GM23338 (cell line): Measurements from ENCODE around the gene EEF2. TPM values are rescaled to one million over a fixed set of nuclear protein-coding genes. Genes with fewer than 3 reads are reported as not detected.
A peak's percentile ranks its signal among the peaks of the same experiment; 100 is the strongest.

ENCODE experiments used
- ATAC-seq: fragments of 200-7000 bp; cut with Tn5 transposase; 3 replicates; pipeline ENCODE4 v1.9.1; 2020
- DNase-seq: peaks from one replicate; pipeline ENCODE4 v3.0.0-alpha.2; 2015; ENCODE audit warnings: low spot score
- H2AFZ ChIP-seq: fragments of 200-600 bp; sonication (generic); 2 replicates; pipeline ENCODE4 v1.8.0; 2016; ENCODE audit warnings: antibody characterized with exemption, mild to moderate bottlenecking, moderate library complexity
- H3F3A ChIP-seq: fragments of 200-600 bp; sonication (generic); replicated peaks from 2 replicates; pipeline ENCODE4 v1.8.0; 2017; ENCODE audit warnings: antibody characterized with exemption, mixed run types, low read depth
- H3K27ac ChIP-seq: fragments of 200-600 bp; sonication (generic); 2 replicates; pipeline ENCODE4 v1.6.1; 2016; ENCODE audit warnings: low read depth
- H3K27me3 ChIP-seq: fragments of 200-600 bp; sonication (generic); 2 replicates; pipeline ENCODE4 v1.8.0; 2016; ENCODE audit warnings: mild to moderate bottlenecking, mixed run types, moderate library complexity; ENCODE audit not compliant: insufficient read depth
- H3K36me3 ChIP-seq: fragments of 200-600 bp; sonication (generic); 2 replicates; pipeline ENCODE4 v1.8.0; 2016; ENCODE audit warnings: mild to moderate bottlenecking; ENCODE audit not compliant: insufficient read depth
- H3K4me1 ChIP-seq: fragments of 200-600 bp; sonication (generic); 2 replicates; pipeline ENCODE4 v1.8.0; 2016; ENCODE audit warnings: mild to moderate bottlenecking, moderate library complexity; ENCODE audit not compliant: insufficient read depth
- H3K4me2 ChIP-seq: fragments of 200-600 bp; sonication (generic); 2 replicates; pipeline ENCODE4 v1.7.1; 2017; ENCODE audit warnings: mixed run types
- H3K4me3 ChIP-seq: fragments of 200-600 bp; sonication (generic); 2 replicates; pipeline ENCODE4 v1.6.1; 2016; ENCODE audit warnings: mixed run types
- H3K79me2 ChIP-seq: fragments of 200-600 bp; sonication (generic); replicated peaks from 2 replicates; pipeline ENCODE4 v1.8.0; 2017; ENCODE audit warnings: mild to moderate bottlenecking; ENCODE audit not compliant: insufficient read depth
- H3K9me2 ChIP-seq: fragments of 200-600 bp; sonication (generic); 2 replicates; pipeline ENCODE4 v1.8.0; 2017; ENCODE audit not compliant: insufficient read depth
- H4K20me1 ChIP-seq: fragments of 200-600 bp; sonication (generic); replicated peaks from 2 replicates; pipeline ENCODE4 v1.8.0; 2017; ENCODE audit warnings: mild to moderate bottlenecking; ENCODE audit not compliant: insufficient read depth
- H3K27ac Mint-ChIP-seq: 2 replicates; pipeline ENCODE4 v1.8.0; 2020; ENCODE audit warnings: inconsistent platforms, mild to moderate bottlenecking, moderate library complexity, mixed read lengths
- H3K27me3 Mint-ChIP-seq: 3 replicates; pipeline ENCODE4 v1.8.0; 2022; ENCODE audit warnings: low read depth, mild to moderate bottlenecking, moderate library complexity, mixed read lengths, inconsistent platforms; ENCODE audit not compliant: insufficient read depth, poor library complexity
- H3K36me3 Mint-ChIP-seq: 3 replicates; pipeline ENCODE4 v1.8.0; 2021; ENCODE audit warnings: low read depth, mild to moderate bottlenecking, inconsistent platforms, moderate library complexity, mixed read lengths
- H3K4me1 Mint-ChIP-seq: 3 replicates; pipeline ENCODE4 v1.8.0; 2020; ENCODE audit warnings: mild to moderate bottlenecking, inconsistent platforms, mixed read lengths
- H3K4me3 Mint-ChIP-seq: 3 replicates; pipeline ENCODE4 v1.8.0; 2021; ENCODE audit warnings: moderate library complexity, mild to moderate bottlenecking, inconsistent platforms, mixed read lengths
- H3K9me3 Mint-ChIP-seq: 3 replicates; pipeline ENCODE4 v1.8.0; 2020; ENCODE audit warnings: moderate library complexity, mild to moderate bottlenecking, inconsistent platforms, mixed read lengths
- CTCF ChIP-seq, 2 experiments: fragments of 200-600 bp in 1 of 2; sonication (generic) in 1 of 2; conservative IDR thresholded peaks; 2 replicates each; pipeline versions ENCODE4 v1.5.1 to v1.6.1; 2016 to 2017; ENCODE audit warnings: antibody characterized with exemption in 2 of 2, low read depth in 2 of 2, mild to moderate bottlenecking in 2 of 2, moderate library complexity in 1 of 2
- JUNB ChIP-seq: IDR thresholded peaks from one replicate; pipeline ENCODE4 v1.6.1; 2016; ENCODE audit warnings: antibody characterized with exemption; ENCODE audit not compliant: unreplicated experiment
- REST ChIP-seq: IDR thresholded peaks from one replicate; pipeline ENCODE4 v1.6.1; 2018; ENCODE audit warnings: antibody characterized with exemption; ENCODE audit not compliant: unreplicated experiment
- ZNF114 ChIP-seq: fragments of 250-450 bp; sonication (Bioruptor Pico); IDR thresholded peaks from 2 replicates; pipeline ENCODE4 v1.5.0; 2020; ENCODE audit warnings: mild to moderate bottlenecking, moderate library complexity
- polyA plus RNA-seq: library from polyadenylated mRNA; unstranded; fragments of >200 nt; fragmentation: Nextera tagmentation; extraction: Ambion mirVana; gene quantifications from 2 replicates; pipeline ENCODE4 v1.2.1, GENCODE V29; 2016
- total RNA-seq: library from RNA; depleted of rRNA; stranded (reverse); fragments of >200 nt; shearing (Covaris generic); gene quantifications from 2 replicates; pipeline ENCODE4 v1.2.3, GENCODE V29; 2014
- TF ChIP-seq, protein P1 (sequence below): fragments of 250-450 bp; sonication (Bioruptor Pico); IDR thresholded peaks from 2 replicates; pipeline ENCODE4 v1.5.0; 2020; ENCODE audit warnings: mild to moderate bottlenecking, moderate library complexity

The EEF2 gene
- total and polyA plus RNA-seq, 2 experiments from 2014 or later: 772 to 2,987 TPM

- Histone ChIP-seq H3K4me2 (no peak overlapping the region), H3K27ac (peak overlapping the region; percentile 78), H4K20me1 (peaks cover 48% of the 10 kb centered on the region), H3K79me2 (peaks cover 48% of the 10 kb centered on the region), H3K4me1 (no peaks in the 10 kb centered on the region), H3K36me3 (peaks cover 61% of the 10 kb centered on the region), H3K9me2 (no peaks in the 10 kb centered on the region), H2AFZ (no peak overlapping the region), H3K4me3 (no peak overlapping the region), H3K27me3 (no peaks in the 10 kb centered on the region), H3F3A (peaks cover 76% of the 10 kb centered on the region)
- TF ChIP-seq REST (no peak), JUNB (no peak), ZNF114 (CRISPR knock-in tag) (no peak), CTCF (conservative IDR thresholded peaks at IDR 0.05; ENCODE audit: low read depth in 2 of 2) (peak in 1 of 2 experiments; percentile 24; a peak in 2 of 4 replicates)
- TF ChIP-seq, protein P1, sequence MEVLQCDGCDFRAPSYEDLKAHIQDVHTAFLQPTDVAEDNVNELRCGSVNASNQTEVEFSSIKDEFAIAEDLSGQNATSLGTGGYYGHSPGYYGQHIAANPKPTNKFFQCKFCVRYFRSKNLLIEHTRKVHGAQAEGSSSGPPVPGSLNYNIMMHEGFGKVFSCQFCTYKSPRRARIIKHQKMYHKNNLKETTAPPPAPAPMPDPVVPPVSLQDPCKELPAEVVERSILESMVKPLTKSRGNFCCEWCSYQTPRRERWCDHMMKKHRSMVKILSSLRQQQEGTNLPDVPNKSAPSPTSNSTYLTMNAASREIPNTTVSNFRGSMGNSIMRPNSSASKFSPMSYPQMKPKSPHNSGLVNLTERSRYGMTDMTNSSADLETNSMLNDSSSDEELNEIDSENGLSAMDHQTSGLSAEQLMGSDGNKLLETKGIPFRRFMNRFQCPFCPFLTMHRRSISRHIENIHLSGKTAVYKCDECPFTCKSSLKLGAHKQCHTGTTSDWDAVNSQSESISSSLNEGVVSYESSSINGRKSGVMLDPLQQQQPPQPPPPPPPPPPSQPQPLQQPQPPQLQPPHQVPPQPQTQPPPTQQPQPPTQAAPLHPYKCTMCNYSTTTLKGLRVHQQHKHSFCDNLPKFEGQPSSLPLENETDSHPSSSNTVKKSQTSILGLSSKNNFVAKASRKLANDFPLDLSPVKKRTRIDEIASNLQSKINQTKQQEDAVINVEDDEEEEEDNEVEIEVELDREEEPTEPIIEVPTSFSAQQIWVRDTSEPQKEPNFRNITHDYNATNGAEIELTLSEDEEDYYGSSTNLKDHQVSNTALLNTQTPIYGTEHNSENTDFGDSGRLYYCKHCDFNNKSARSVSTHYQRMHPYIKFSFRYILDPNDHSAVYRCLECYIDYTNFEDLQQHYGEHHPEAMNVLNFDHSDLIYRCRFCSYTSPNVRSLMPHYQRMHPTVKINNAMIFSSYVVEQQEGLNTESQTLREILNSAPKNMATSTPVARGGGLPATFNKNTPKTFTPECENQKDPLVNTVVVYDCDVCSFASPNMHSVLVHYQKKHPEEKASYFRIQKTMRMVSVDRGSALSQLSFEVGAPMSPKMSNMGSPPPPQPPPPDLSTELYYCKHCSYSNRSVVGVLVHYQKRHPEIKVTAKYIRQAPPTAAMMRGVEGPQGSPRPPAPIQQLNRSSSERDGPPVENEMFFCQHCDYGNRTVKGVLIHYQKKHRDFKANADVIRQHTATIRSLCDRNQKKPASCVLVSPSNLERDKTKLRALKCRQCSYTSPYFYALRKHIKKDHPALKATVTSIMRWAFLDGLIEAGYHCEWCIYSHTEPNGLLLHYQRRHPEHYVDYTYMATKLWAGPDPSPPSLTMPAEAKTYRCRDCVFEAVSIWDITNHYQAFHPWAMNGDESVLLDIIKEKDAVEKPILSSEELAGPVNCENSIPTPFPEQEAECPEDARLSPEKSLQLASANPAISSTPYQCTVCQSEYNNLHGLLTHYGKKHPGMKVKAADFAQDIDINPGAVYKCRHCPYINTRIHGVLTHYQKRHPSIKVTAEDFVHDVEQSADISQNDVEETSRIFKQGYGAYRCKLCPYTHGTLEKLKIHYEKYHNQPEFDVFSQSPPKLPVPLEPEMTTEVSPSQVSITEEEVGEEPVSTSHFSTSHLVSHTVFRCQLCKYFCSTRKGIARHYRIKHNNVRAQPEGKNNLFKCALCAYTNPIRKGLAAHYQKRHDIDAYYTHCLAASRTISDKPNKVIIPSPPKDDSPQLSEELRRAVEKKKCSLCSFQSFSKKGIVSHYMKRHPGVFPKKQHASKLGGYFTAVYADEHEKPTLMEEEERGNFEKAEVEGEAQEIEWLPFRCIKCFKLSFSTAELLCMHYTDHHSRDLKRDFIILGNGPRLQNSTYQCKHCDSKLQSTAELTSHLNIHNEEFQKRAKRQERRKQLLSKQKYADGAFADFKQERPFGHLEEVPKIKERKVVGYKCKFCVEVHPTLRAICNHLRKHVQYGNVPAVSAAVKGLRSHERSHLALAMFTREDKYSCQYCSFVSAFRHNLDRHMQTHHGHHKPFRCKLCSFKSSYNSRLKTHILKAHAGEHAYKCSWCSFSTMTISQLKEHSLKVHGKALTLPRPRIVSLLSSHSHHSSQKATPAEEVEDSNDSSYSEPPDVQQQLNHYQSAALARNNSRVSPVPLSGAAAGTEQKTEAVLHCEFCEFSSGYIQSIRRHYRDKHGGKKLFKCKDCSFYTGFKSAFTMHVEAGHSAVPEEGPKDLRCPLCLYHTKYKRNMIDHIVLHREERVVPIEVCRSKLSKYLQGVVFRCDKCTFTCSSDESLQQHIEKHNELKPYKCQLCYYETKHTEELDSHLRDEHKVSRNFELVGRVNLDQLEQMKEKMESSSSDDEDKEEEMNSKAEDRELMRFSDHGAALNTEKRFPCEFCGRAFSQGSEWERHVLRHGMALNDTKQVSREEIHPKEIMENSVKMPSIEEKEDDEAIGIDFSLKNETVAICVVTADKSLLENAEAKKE: no peak
- Mint-ChIP-seq H3K27ac (0 out of 2 replicates have a peak overlapping the region, but pooled peaks have one; percentile 21), H3K36me3 (peaks cover 79% of the 10 kb centered on the region), H3K27me3 (peaks cover 23% of the 10 kb centered on the region), H3K9me3 (no peaks in the 10 kb centered on the region), H3K4me1 (peaks cover 9% of the 10 kb centered on the region), H3K4me3 (no peak overlapping the region)
- ATAC-seq: peak; percentile 23
- peak; percentile 53 for DNase-seq
Measured at GRCh38 chr19:3977242-3978143, 7.8 kb downstream of the EEF2 start.
